Brain microvascular endothelial cell (primary cell): ENCODE data around the gene UCKL1.

ENCODE experiments used
- DNase-seq: peaks from one replicate; pipeline ENCODE4 v3.0.0-alpha.2; 2020
- H3K27ac ChIP-seq: fragments of 250-450 bp; sonication (Bioruptor Pico); 2 replicates; pipeline ENCODE4 v1.5.1; 2020; ENCODE audit warnings: mild to moderate bottlenecking, moderate library complexity
- H3K27me3 ChIP-seq: fragments of 250-450 bp; sonication (Bioruptor Pico); replicated peaks from 2 replicates; pipeline ENCODE4 v1.5.1; 2020; ENCODE audit warnings: mild to moderate bottlenecking
- H3K36me3 ChIP-seq: fragments of 250-450 bp; sonication (Bioruptor Pico); replicated peaks from 2 replicates; pipeline ENCODE4 v1.5.1; 2020; ENCODE audit warnings: mild to moderate bottlenecking
- H3K4me3 ChIP-seq: 2 replicates; pipeline ENCODE4 v1.5.1; 2011; ENCODE audit warnings: low read depth, mild to moderate bottlenecking, control low read depth, low read length, moderate library complexity
- CTCF ChIP-seq: IDR thresholded peaks from 2 replicates; pipeline ENCODE4 v1.5.1; 2011; ENCODE audit warnings: low read depth, mild to moderate bottlenecking, moderate library complexity, low read length, control low read depth, inconsistent platforms; ENCODE audit errors: missing control alignments
- in situ Hi-C: cut with HindIII; loops from 2 replicates; pipeline ENCODE4 v1.10.0; 2017; ENCODE audit warnings: low sequenced_read_pairs, low pct_ligation_motif_present

The UCKL1 gene

GRCh38 chr20:63969838-63970713 lies 13.9 kb upstream of the UCKL1 start, which contains the start of gene ZNF512B:
ZNF512B (minus strand) TSS chr20:63969930; CDS start chr20:63967950, 1,980 bp downstream.
- Histone ChIP-seq H3K27me3 (no peaks in the 10 kb centered on the region), H3K27ac (no peak within 1 kb of the TSS), H3K4me3 (peak within 1 kb of the TSS; percentile 59), H3K36me3 (peaks cover 22% of the 10 kb centered on the region)
- TF ChIP-seq CTCF: no peak
- in situ Hi-C loops: no loop called here
- DNase-seq: no peak

- no peak for TF ChIP-seq CTCF
- Histone ChIP-seq H3K27ac (no peak overlapping the region), H3K36me3 (peaks cover 27% of the 10 kb centered on the region), H3K4me3 (peak overlapping the region; percentile 59), H3K27me3 (no peaks in the 10 kb centered on the region)
- in situ Hi-C loops: no loop called here
- DNase-seq: no peak
These were observed 12.9 kb upstream of the UCKL1 start for GRCh38 chr20:63968928-63969760.

- no peak overlapping the region for H3K27ac ChIP-seq
- H3K27me3 ChIP-seq: no peaks in the 10 kb centered on the region
- no peak for TF ChIP-seq CTCF
- peaks cover 35% of the 10 kb centered on the region for H3K36me3 ChIP-seq
- H3K4me3 ChIP-seq: peak overlapping the region; percentile 59
- no peak for DNase-seq
- in situ Hi-C loops: no loop called here
These were observed 12.1 kb upstream of the UCKL1 start for GRCh38 chr20:63968136-63968927.

- no peak for TF ChIP-seq CTCF
- Histone ChIP-seq H3K4me3 (no peak overlapping the region), H3K27ac (no peak overlapping the region), H3K27me3 (no peaks in the 10 kb centered on the region), H3K36me3 (peaks cover 43% of the 10 kb centered on the region)
- no peak for DNase-seq
- in situ Hi-C loops: no loop called here
These were observed 11.3 kb upstream of the UCKL1 start for GRCh38 chr20:63967330-63968135.

- TF ChIP-seq CTCF: no peak
- in situ Hi-C loops: no loop called here
- H3K27ac ChIP-seq: no peak overlapping the region
- no peak overlapping the region for H3K4me3 ChIP-seq
- H3K27me3 ChIP-seq: no peaks in the 10 kb centered on the region
- no peak for DNase-seq
- peaks cover 49% of the 10 kb centered on the region for H3K36me3 ChIP-seq
These were observed 10.7 kb upstream of the UCKL1 start for GRCh38 chr20:63966944-63967322.
